Peyer's patch (tissue), 4 donors: ENCODE measurements around the gene CXorf65. TPM values are rescaled to one million over a fixed set of nuclear protein-coding genes. Genes with fewer than 3 reads are reported as not detected.

Experiments
- DNase-seq, 3 donors: peaks; one replicate each; pipeline ENCODE4 v3.0.0-alpha.2; 2017 to 2019
- H3K27ac ChIP-seq, 4 donors: fragments of 200-600 bp; sonication (generic); one replicate each; pipeline ENCODE4 v1.5.1; 2016 to 2019
- H3K27me3 ChIP-seq, 2 donors: fragments of 200-600 bp; sonication (generic); one replicate each; pipeline ENCODE4 v1.5.1; 2019
- H3K36me3 ChIP-seq, 3 donors: fragments of 200-600 bp; sonication (generic); one replicate each; pipeline ENCODE4 v1.5.1; 2016 to 2019
- H3K4me1 ChIP-seq, 4 donors: fragments of 200-600 bp; sonication (generic); one replicate each; pipeline ENCODE4 v1.5.1; 2016 to 2019
- H3K4me3 ChIP-seq, 4 donors: fragments of 200-600 bp; sonication (generic); 1 replicate in 3 of 4; 2 replicates in 1 of 4; pipeline ENCODE4 v1.5.1; 2016 to 2019; ENCODE audit warnings: mild to moderate bottlenecking in 1 of 4
- H3K9me3 ChIP-seq, 4 donors: fragments of 200-600 bp; sonication (generic); one replicate each; pipeline ENCODE4 v1.5.1; 2016 to 2019; ENCODE audit warnings: mild to moderate bottlenecking in 1 of 4
- CTCF ChIP-seq, 6 experiments: fragments of 450-650 bp in 4 of 6; fragments of 200-600 bp in 2 of 6; sonication (generic) in 1 of 6; IDR thresholded peaks; one replicate each; pipeline ENCODE4 v1.5.1; 2017 to 2019; ENCODE audit warnings: antibody characterized with exemption in 6 of 6, mild to moderate bottlenecking in 3 of 6, moderate library complexity in 1 of 6
- POLR2A ChIP-seq, 2 donors: fragments of 450-650 bp; IDR thresholded peaks; one replicate each; pipeline ENCODE4 v1.5.1; 2017; ENCODE audit warnings: antibody characterized with exemption in 2 of 2, mild to moderate bottlenecking in 2 of 2, moderate library complexity in 2 of 2
- total RNA-seq, 4 donors: library from RNA; depleted of rRNA; stranded (reverse); fragments of >200 nt; gene quantifications; one replicate each; pipeline ENCODE4 v1.1.0, GENCODE V29; 2016

CXorf65 gene
- total RNA-seq, 4 donors from 2014 or later: not detected

DNA sequence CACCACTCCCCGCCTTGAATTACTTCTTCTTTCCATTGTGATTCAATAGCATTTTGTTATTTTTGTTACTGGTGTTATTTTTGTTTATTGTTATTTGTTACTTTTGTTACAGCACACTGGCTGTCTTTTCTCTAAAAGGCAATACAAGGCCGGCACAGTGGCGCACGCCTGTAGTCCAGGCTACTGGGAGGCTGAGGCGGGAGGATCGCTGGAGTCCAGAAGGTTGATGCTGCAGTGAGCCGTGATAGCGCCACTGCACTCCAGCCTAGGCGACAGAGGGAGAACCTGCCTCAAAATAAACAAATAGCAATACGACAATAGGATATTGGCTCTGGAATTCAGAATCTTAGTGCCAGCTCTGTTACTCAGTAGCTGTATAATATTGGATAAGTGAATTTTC, 10.8 kb upstream of the CXorf65 start:
- H3K27me3 ChIP-seq: no peaks in the 10 kb centered on the region
- H3K4me3 ChIP-seq: no peak overlapping the region
- no peaks in the 10 kb centered on the region for H3K9me3 ChIP-seq
- no peak for DNase-seq
- H3K36me3 ChIP-seq: peaks cover 0 to 16% (median 0%) of the 10 kb centered on the region in 3 donors
- no peak for TF ChIP-seq CTCF (IDR thresholded peaks at IDR 0.05)
- H3K27ac ChIP-seq: peak overlapping the region in 1 of 4 donors; percentile 82
- H3K4me1 ChIP-seq: peaks cover 0 to 11% (median 0%) of the 10 kb centered on the region in 4 donors

GRCh38 chrX:71111921-71112431, 5.4 kb upstream of the CXorf65 start:
- H3K36me3 ChIP-seq: no peaks in the 10 kb centered on the region
- no peak for TF ChIP-seq POLR2A (IDR thresholded peaks at IDR 0.05)
- TF ChIP-seq CTCF (IDR thresholded peaks at IDR 0.05): no peak
- H3K4me3 ChIP-seq: peak overlapping the region; percentile 9 to 48 (median 38)
- H3K27ac ChIP-seq: peak overlapping the region; percentile 75 to 87 (median 78)
- H3K27me3 ChIP-seq: no peaks in the 10 kb centered on the region
- H3K4me1 ChIP-seq: no peaks in the 10 kb centered on the region
- H3K9me3 ChIP-seq: no peaks in the 10 kb centered on the region
- DNase-seq: no peak

GRCh38 chrX:71111141-71111843, 4.8 kb upstream of the CXorf65 start, which contains the start of gene IL2RG:
Gene IL2RG, minus strand, starts transcription at chrX:71111577. Its CDS starts 38 bp downstream, at chrX:71111539.
- peak within 1 kb of the TSS; percentile 75 to 87 (median 78) for H3K27ac ChIP-seq
- DNase-seq: peak; percentile 66 to 92 (median 85)

GRCh38 chrX:71109051-71109450, 2.5 kb upstream of the CXorf65 start:
- H3K36me3 ChIP-seq: no peaks in the 10 kb centered on the region
- H3K27me3 ChIP-seq: no peaks in the 10 kb centered on the region
- TF ChIP-seq POLR2A (IDR thresholded peaks at IDR 0.05): no peak
- TF ChIP-seq CTCF (IDR thresholded peaks at IDR 0.05): no peak
- peak overlapping the region in 2 of 4 donors; percentile 9 to 48 for H3K4me3 ChIP-seq
- H3K4me1 ChIP-seq: peaks cover 0 to 4% (median 0%) of the 10 kb centered on the region in 4 donors
- no peak for DNase-seq
- H3K27ac ChIP-seq: peak overlapping the region in 1 of 4 donors; percentile 78
- H3K9me3 ChIP-seq: no peaks in the 10 kb centered on the region

More at GRCh38 chrX:71111141-71111843, 4.8 kb upstream of the CXorf65 start, which contains the start of gene IL2RG:
- Histone ChIP-seq H3K4me3 (peak within 1 kb of the TSS; percentile 36 to 48 (median 44)), H3K9me3 (no peaks in the 10 kb centered on the region), H3K36me3 (no peaks in the 10 kb centered on the region), H3K27me3 (no peaks in the 10 kb centered on the region), H3K4me1 (no peaks in the 10 kb centered on the region)
- TF ChIP-seq POLR2A (IDR thresholded peaks at IDR 0.05) (peak; percentile 70 to 79), CTCF (IDR thresholded peaks at IDR 0.05) (no peak)

DNA sequence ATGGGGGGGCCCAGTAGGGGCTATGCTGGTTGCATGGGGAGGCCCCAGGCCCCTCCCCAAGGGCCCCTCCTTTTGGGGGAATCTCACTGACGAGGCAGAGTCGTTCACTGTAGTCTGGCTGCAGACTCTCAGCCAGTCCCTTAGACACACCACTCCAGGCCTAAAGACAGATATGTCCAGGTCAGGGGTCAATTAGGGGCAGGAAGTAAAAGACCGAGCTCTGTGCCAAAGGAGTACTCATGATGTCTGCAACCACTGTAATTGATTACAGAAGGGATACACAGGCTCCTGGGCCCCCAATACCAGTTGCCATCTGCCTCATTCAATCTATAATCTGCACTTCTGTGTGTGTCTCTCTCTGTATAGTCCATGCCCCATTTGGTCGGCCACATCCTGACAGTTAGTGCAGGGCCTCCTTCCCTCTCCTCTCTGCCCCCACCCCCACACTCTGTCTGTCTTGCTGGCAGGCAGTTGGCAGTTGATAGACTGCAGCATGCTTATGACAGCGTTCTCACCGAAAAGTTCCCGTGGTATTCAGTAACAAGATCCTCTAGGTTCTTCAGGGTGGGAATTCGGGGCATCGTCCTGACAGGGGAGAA, 1.3 kb upstream of the CXorf65 start:
- Histone ChIP-seq H3K27ac (peak overlapping the region in 1 of 4 donors; percentile 42), H3K4me1 (peaks cover 0 to 12% (median 3%) of the 10 kb centered on the region in 4 donors), H3K9me3 (no peaks in the 10 kb centered on the region), H3K4me3 (no peak overlapping the region), H3K36me3 (no peaks in the 10 kb centered on the region), H3K27me3 (no peaks in the 10 kb centered on the region)
- DNase-seq: peak in 2 of 3 donors; percentile 50 to 59
- TF ChIP-seq CTCF (IDR thresholded peaks at IDR 0.05): no peak
- no peak for TF ChIP-seq POLR2A (IDR thresholded peaks at IDR 0.05)
